SU-DHL-6 (cell line): ENCODE measurements around the gene SFXN4.
A peak's percentile ranks its signal among the peaks of the same experiment; 100 is the strongest.

ENCODE experiments used
- H2AFZ ChIP-seq: fragments of 200-600 bp; sonication (generic); 2 replicates; pipeline ENCODE4 v1.6.1; 2014; ENCODE audit warnings: low read depth, mild to moderate bottlenecking, moderate library complexity, mixed read lengths, antibody characterized with exemption, low read length; ENCODE audit not compliant: severe bottlenecking
- H3F3A ChIP-seq: fragments of 200-600 bp; shearing (Covaris generic); 2 replicates; pipeline ENCODE4 v1.6.0; 2016; ENCODE audit warnings: antibody characterized with exemption, mild to moderate bottlenecking; ENCODE audit not compliant: insufficient read depth
- H3K27ac ChIP-seq: fragments of 200-600 bp; sonication (generic); 2 replicates; pipeline ENCODE4 v1.5.1; 2016; ENCODE audit warnings: low read depth, mild to moderate bottlenecking, low read length, moderate library complexity, mixed read lengths
- H3K27me3 ChIP-seq: fragments of 200-600 bp; sonication (generic), shearing (Covaris generic); 2 replicates; pipeline ENCODE4 v1.6.0; 2014; ENCODE audit warnings: mild to moderate bottlenecking, low read length
- H3K36me3 ChIP-seq: fragments of 200-600 bp; sonication (generic); 2 replicates; pipeline ENCODE4 v1.6.1; 2014; ENCODE audit warnings: mild to moderate bottlenecking, low read length, mixed read lengths
- H3K4me2 ChIP-seq: fragments of 300-600, 200-600 bp; shearing (Covaris generic), sonication (generic); 2 replicates; pipeline ENCODE4 v1.6.0; 2014; ENCODE audit warnings: low read length, low read depth, mild to moderate bottlenecking; ENCODE audit not compliant: poor library complexity, severe bottlenecking
- H3K4me3 ChIP-seq: fragments of 200-600 bp; sonication (generic); 2 replicates; pipeline ENCODE4 v1.5.1; 2014; ENCODE audit warnings: antibody characterized with exemption, low read length, mild to moderate bottlenecking, mixed read lengths; ENCODE audit not compliant: insufficient read depth, poor library complexity, severe bottlenecking
- H3K79me2 ChIP-seq: fragments of 200-600 bp; sonication (generic); 2 replicates; pipeline ENCODE4 v1.6.1; 2014; ENCODE audit warnings: mild to moderate bottlenecking, low read length, moderate library complexity; ENCODE audit not compliant: insufficient read depth
- H3K9ac ChIP-seq: fragments of 200-600 bp; sonication (generic); 2 replicates; pipeline ENCODE4 v1.7.0; 2014; ENCODE audit warnings: mild to moderate bottlenecking, low read length
- H3K9me2 ChIP-seq: fragments of 200-600 bp; sonication (generic); replicated peaks from 2 replicates; pipeline ENCODE4 v1.6.1; 2014; ENCODE audit warnings: low read length; ENCODE audit not compliant: insufficient read depth
- H3K9me3 ChIP-seq: fragments of 200-600 bp; sonication (generic); 2 replicates; pipeline ENCODE4 v1.6.1; 2014; ENCODE audit warnings: low read length, mixed read lengths; ENCODE audit not compliant: insufficient read depth
- H4K20me1 ChIP-seq: fragments of 200-600 bp; sonication (generic); 2 replicates; pipeline ENCODE4 v1.6.1; 2014; ENCODE audit warnings: low read depth, mild to moderate bottlenecking, antibody characterized with exemption, low read length, moderate library complexity, mixed read lengths
- EZH2phosphoT487 ChIP-seq: fragments of 200-600 bp; sonication (generic), shearing (Covaris generic); conservative IDR thresholded peaks from 2 replicates; pipeline ENCODE4 v1.6.1; 2018; ENCODE audit warnings: mild to moderate bottlenecking, antibody characterized with exemption, low read length, moderate library complexity, mixed read lengths
- TF ChIP-seq, protein P1 (sequence below): fragments of 200-600 bp; sonication (generic); IDR thresholded peaks from one replicate; pipeline ENCODE4 v1.5.1; 2017; ENCODE audit warnings: antibody characterized with exemption, mild to moderate bottlenecking, low read length, moderate library complexity; ENCODE audit not compliant: insufficient read depth, poor library complexity, severe bottlenecking

SFXN4 gene

DNA sequence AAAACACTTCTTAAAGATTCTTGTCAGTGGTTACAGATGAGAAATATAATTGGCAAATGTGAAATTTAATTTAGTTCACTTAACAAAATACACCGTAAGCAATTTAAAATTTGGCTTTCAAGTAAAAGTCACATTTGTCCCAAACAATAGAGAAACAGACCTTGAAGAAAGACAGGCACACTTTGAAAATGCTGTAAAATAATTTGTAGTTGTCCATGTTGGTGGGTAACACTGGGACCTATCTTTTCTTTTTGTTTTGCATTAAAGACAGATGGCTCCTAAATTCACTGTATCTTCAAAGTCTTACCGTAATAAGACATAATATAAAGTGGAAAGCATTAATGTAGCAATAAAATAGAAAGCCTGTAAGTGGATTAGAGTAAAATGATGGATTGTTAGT is 45.1 kb upstream of the SFXN4 start:
- TF ChIP-seq, protein P1, sequence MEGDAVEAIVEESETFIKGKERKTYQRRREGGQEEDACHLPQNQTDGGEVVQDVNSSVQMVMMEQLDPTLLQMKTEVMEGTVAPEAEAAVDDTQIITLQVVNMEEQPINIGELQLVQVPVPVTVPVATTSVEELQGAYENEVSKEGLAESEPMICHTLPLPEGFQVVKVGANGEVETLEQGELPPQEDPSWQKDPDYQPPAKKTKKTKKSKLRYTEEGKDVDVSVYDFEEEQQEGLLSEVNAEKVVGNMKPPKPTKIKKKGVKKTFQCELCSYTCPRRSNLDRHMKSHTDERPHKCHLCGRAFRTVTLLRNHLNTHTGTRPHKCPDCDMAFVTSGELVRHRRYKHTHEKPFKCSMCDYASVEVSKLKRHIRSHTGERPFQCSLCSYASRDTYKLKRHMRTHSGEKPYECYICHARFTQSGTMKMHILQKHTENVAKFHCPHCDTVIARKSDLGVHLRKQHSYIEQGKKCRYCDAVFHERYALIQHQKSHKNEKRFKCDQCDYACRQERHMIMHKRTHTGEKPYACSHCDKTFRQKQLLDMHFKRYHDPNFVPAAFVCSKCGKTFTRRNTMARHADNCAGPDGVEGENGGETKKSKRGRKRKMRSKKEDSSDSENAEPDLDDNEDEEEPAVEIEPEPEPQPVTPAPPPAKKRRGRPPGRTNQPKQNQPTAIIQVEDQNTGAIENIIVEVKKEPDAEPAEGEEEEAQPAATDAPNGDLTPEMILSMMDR = no peak
- TF ChIP-seq EZH2phosphoT487 = no peak
- H3K27me3 ChIP-seq = no peaks in the 10 kb centered on the region
- no peaks in the 10 kb centered on the region for H4K20me1 ChIP-seq
- no peak overlapping the region for H3K27ac ChIP-seq
- H3K4me3 ChIP-seq = no peak overlapping the region
- no peak overlapping the region for H2AFZ ChIP-seq
- H3K79me2 ChIP-seq = no peaks in the 10 kb centered on the region
- H3K36me3 ChIP-seq = no peaks in the 10 kb centered on the region
- 0 out of 2 replicates have a peak, but pooled peaks cover 3% of the 10 kb centered on the region for H3F3A ChIP-seq
- H3K9me3 ChIP-seq = no peaks in the 10 kb centered on the region
- no peak overlapping the region for H3K4me2 ChIP-seq
- no peak overlapping the region for H3K9ac ChIP-seq
- no peaks in the 10 kb centered on the region for H3K9me2 ChIP-seq

DNA sequence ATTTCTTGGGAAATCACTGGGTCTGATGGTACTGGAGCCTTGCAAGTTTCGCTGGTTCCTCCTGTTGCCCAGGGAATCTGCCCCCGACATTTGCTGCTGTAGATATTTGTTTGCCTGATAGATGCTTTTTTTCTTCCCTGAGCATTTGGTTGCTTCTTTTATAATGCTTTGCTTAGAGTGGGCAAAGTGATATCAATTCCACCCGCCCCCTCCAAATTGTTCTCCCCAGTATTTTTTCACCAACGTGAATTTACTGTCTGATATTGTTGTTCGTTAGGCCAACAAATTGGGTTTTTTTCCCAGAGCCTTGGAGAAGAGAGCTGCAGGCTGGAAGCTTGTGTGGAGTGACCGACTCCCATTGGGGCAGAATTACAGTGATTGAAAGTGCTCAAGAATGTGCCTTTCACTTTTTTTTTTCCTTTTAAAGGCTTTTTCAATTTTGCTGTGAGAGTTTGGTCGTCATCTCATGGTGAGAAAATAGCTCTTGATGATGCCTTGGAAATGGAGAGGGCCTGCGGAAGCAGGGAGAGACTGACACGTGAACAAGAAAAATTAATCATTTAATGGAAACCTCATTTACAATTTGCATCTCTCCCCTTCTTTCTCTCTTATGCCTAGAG is 44.3 kb upstream of the SFXN4 start:
- Histone ChIP-seq H3K27me3 (no peaks in the 10 kb centered on the region), H3K27ac (no peak overlapping the region), H3K9me2 (no peaks in the 10 kb centered on the region), H3K4me3 (no peak overlapping the region), H3F3A (0 out of 2 replicates have a peak, but pooled peaks cover 3% of the 10 kb centered on the region), H3K36me3 (no peaks in the 10 kb centered on the region), H2AFZ (no peak overlapping the region), H4K20me1 (no peaks in the 10 kb centered on the region), H3K79me2 (no peaks in the 10 kb centered on the region), H3K4me2 (peak overlapping the region; percentile 67), H3K9me3 (no peaks in the 10 kb centered on the region), H3K9ac (no peak overlapping the region)
- TF ChIP-seq EZH2phosphoT487 = no peak
- TF ChIP-seq, protein P1 = no peak

DNA sequence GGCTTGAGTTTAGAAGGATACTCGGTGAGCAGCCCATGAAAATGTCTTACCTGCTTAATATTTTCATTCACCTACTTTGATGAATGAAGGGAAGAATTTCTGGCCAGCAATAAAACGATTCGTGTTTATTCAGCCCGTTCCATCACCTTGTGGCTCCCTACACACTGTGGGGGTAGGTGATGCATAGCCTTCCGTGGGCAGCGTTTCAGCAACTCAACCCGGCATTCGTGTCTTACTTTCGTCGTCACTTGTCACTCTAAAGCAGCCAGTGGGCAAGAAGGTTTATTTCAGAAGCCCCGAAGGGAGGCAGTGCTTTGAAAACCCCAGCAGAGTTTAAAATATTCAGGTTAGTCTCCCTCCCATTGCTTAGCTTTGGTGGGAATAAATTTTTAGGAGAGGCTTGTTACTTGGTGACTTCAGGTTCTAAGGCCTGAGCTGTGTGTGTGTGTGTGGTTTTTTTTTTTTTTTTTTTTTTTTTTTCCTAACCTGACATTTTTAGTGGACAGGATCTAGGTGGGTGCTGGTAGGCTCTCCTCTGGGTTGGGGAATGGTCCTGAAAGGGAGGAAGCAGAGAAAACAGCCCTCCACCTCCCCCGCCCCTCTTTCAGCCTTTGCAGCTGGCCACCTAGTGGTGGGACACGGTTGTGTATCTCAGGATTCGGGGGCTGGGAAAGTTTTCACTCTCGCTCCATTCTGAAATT is 43.7 kb upstream of the SFXN4 start:
- peak overlapping the region; percentile 67 for H3K4me2 ChIP-seq
- no peak overlapping the region for H2AFZ ChIP-seq
- H3K36me3 ChIP-seq = no peaks in the 10 kb centered on the region
- H3K27ac ChIP-seq = no peak overlapping the region
- no peaks in the 10 kb centered on the region for H4K20me1 ChIP-seq
- H3K79me2 ChIP-seq = no peaks in the 10 kb centered on the region
- no peaks in the 10 kb centered on the region for H3K9me3 ChIP-seq
- 0 out of 2 replicates have a peak overlapping the region, but pooled peaks have one; percentile 52 for H3K9ac ChIP-seq
- no peaks in the 10 kb centered on the region for H3K9me2 ChIP-seq
- TF ChIP-seq EZH2phosphoT487 = no peak
- TF ChIP-seq, protein P1 = peak; percentile 76
- no peak overlapping the region for H3K4me3 ChIP-seq
- 0 out of 2 replicates have a peak, but pooled peaks cover 3% of the 10 kb centered on the region for H3F3A ChIP-seq
- H3K27me3 ChIP-seq = no peaks in the 10 kb centered on the region
